ENCODE measurements around the gene LPIN3.

The LPIN3 gene

GRCh38 chr20:41334443-41335421, 5.9 kb upstream of the LPIN3 start:
- TF ChIP-seq, protein P1, sequence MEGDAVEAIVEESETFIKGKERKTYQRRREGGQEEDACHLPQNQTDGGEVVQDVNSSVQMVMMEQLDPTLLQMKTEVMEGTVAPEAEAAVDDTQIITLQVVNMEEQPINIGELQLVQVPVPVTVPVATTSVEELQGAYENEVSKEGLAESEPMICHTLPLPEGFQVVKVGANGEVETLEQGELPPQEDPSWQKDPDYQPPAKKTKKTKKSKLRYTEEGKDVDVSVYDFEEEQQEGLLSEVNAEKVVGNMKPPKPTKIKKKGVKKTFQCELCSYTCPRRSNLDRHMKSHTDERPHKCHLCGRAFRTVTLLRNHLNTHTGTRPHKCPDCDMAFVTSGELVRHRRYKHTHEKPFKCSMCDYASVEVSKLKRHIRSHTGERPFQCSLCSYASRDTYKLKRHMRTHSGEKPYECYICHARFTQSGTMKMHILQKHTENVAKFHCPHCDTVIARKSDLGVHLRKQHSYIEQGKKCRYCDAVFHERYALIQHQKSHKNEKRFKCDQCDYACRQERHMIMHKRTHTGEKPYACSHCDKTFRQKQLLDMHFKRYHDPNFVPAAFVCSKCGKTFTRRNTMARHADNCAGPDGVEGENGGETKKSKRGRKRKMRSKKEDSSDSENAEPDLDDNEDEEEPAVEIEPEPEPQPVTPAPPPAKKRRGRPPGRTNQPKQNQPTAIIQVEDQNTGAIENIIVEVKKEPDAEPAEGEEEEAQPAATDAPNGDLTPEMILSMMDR (IDR thresholded peaks at IDR 0.05): no peak
- H3K4me3 Mint-ChIP-seq: no peak overlapping the region
- H3K27ac Mint-ChIP-seq: no peak overlapping the region
- no peaks in the 10 kb centered on the region for H3K36me3 Mint-ChIP-seq (ENCODE audit: low read depth)
- H3K9me3 Mint-ChIP-seq: no peaks in the 10 kb centered on the region
- no peak for DNase-seq
- peaks cover 29% of the 10 kb centered on the region for H3K27me3 Mint-ChIP-seq (ENCODE audit: low read depth, poor library complexity)
- peaks cover 22% of the 10 kb centered on the region for H3K4me1 Mint-ChIP-seq

DNA sequence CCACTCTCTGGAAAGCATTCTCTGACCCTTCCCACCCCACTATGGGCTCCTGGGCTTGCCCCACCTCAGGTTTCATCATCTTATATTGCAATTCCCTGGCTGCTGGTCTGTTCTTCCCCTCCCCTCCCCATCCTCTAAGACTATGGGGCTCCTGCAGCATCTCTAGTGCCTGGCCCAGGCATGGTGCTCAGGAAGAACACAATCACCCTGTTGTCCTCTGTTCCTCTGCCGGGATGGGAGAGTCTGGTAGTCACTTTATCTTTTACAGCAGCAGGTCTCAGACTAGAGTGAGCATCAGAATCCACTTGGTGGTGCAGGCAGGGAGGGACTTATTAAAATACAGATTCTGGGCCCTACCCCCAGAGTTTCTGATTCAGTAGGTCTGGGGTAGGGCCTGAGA, 5.0 kb upstream of the LPIN3 start:
- Mint-ChIP-seq H3K27ac (no peak overlapping the region), H3K27me3 (ENCODE audit: low read depth, poor library complexity) (peaks cover 25% of the 10 kb centered on the region)

DNA sequence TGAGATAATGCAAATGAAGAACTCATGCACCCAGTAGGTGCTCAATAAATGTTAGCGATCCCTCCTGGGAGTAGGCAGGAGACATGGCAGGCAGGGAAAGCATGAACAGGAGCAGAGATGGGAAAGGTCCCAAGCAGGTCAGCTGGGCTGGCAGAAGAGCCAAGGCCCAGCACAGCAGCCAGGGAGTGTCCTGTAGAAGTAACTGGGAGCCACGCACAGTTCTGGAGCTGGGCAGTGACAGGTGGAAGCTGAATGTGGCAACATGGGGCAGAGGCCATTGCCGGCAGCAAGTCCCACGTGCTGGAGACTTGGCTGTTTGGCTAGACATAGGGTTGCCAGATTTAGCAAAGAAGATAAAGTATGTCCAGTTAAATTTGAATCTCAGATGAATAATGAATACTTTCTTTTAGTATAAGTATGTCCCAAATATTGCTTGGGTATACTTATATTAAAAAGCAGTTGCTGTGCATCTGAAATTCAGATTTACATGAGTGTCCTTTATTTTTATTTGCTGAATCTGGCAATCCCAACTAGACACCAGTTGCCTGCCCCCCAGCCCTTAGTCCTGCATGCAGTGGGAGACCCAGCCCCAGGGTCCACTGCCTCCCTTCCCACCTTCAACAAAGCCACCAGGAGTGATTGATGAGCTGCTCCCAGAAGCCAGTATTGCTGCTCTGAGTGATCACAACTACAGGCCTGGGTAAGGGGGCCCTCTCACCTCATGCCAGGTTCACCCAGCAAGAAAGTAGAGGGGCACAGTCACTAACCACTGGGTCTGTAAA, 3.7 kb upstream of the LPIN3 start:
- TF ChIP-seq, protein P1 (IDR thresholded peaks at IDR 0.05): no peak
- no peaks in the 10 kb centered on the region for H3K9me3 Mint-ChIP-seq
- DNase-seq: no peak
- H3K27me3 Mint-ChIP-seq (ENCODE audit: low read depth, poor library complexity): peaks cover 22% of the 10 kb centered on the region
- H3K4me3 Mint-ChIP-seq: no peak overlapping the region
- no peaks in the 10 kb centered on the region for H3K36me3 Mint-ChIP-seq (ENCODE audit: low read depth)
- H3K4me1 Mint-ChIP-seq: peaks cover 26% of the 10 kb centered on the region
- no peak overlapping the region for H3K27ac Mint-ChIP-seq

More for the DNA sequence above, 5.0 kb upstream of the LPIN3 start:
- DNase-seq: no peak
- H3K36me3 Mint-ChIP-seq (ENCODE audit: low read depth): no peaks in the 10 kb centered on the region
- peaks cover 26% of the 10 kb centered on the region for H3K4me1 Mint-ChIP-seq
- H3K9me3 Mint-ChIP-seq: no peaks in the 10 kb centered on the region
- H3K4me3 Mint-ChIP-seq: no peak overlapping the region
- TF ChIP-seq, protein P1 (IDR thresholded peaks at IDR 0.05): no peak

GRCh38 chr20:41339957-41340326, 679 bp upstream of the LPIN3 start:
- no peaks in the 10 kb centered on the region for H3K36me3 Mint-ChIP-seq (ENCODE audit: low read depth)

GRCh38 chr20:41342474-41343464, 2.1 kb downstream of the LPIN3 start:
- H3K4me1 Mint-ChIP-seq: peaks cover 32% of the 10 kb centered on the region
- no peak for DNase-seq
- H3K9me3 Mint-ChIP-seq: no peaks in the 10 kb centered on the region
- H3K27me3 Mint-ChIP-seq (ENCODE audit: low read depth, poor library complexity): peaks cover 16% of the 10 kb centered on the region
- no peak overlapping the region for H3K4me3 Mint-ChIP-seq
- peak overlapping the region; percentile 16 for H3K27ac Mint-ChIP-seq
- TF ChIP-seq, protein P1 (IDR thresholded peaks at IDR 0.05): no peak
- no peaks in the 10 kb centered on the region for H3K36me3 Mint-ChIP-seq (ENCODE audit: low read depth)

More at GRCh38 chr20:41339957-41340326, 679 bp upstream of the LPIN3 start:
- Mint-ChIP-seq H3K4me3 (peak overlapping the region; percentile 83), H3K4me1 (peaks cover 33% of the 10 kb centered on the region), H3K27me3 (ENCODE audit: low read depth, poor library complexity) (peaks cover 17% of the 10 kb centered on the region), H3K27ac (no peak overlapping the region), H3K9me3 (no peaks in the 10 kb centered on the region)
- peak; percentile 91 for DNase-seq
- TF ChIP-seq, protein P1 (IDR thresholded peaks at IDR 0.05): peak; percentile 99
